ENCODE results near the gene CEACAM19.

DNA sequence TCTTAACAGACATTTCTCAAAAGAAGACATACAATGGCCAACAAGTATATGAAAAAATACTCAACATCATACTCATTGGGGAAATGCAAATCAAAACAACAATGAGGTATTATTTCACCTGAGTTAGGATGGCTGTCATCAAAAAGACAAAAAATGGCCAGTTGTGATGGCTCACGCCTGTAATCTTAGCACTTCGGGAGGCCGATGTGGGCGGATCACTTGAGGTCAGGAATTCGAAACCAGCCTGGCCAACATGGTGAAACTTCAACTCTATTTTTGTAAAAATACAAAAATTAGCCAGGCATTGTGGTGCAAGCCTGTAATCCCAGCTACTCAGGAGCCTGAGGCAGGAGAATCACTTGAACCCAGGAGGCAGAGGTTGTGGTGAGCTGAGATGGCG, 49.7 kb downstream of the CEACAM19 start:
- TF ChIP-seq, protein P1, sequence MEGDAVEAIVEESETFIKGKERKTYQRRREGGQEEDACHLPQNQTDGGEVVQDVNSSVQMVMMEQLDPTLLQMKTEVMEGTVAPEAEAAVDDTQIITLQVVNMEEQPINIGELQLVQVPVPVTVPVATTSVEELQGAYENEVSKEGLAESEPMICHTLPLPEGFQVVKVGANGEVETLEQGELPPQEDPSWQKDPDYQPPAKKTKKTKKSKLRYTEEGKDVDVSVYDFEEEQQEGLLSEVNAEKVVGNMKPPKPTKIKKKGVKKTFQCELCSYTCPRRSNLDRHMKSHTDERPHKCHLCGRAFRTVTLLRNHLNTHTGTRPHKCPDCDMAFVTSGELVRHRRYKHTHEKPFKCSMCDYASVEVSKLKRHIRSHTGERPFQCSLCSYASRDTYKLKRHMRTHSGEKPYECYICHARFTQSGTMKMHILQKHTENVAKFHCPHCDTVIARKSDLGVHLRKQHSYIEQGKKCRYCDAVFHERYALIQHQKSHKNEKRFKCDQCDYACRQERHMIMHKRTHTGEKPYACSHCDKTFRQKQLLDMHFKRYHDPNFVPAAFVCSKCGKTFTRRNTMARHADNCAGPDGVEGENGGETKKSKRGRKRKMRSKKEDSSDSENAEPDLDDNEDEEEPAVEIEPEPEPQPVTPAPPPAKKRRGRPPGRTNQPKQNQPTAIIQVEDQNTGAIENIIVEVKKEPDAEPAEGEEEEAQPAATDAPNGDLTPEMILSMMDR (IDR thresholded peaks at IDR 0.05), result no peak
- no peak for TF ChIP-seq POLR2AphosphoS5 (IDR thresholded peaks at IDR 0.05)
- TF ChIP-seq POLR2A (IDR thresholded peaks at IDR 0.05; ENCODE audit: low read depth), result no peak
- TF ChIP-seq EP300 (IDR thresholded peaks at IDR 0.05), result no peak
